Activated CD4-positive, alpha-beta T cell treated with anti-CD3 and anti-CD28 coated beads, Interleukin-2, amount 50 U/mL, for 4 hours (primary cell): ENCODE measurements around the gene TET3.
A peak's percentile ranks its signal among the peaks of the same experiment; 100 is the strongest.

Experiments
- DNase-seq, 2 experiments: peaks; one replicate each; pipeline ENCODE4 v3.0.0-alpha.2; 2020

The TET3 gene

DNA sequence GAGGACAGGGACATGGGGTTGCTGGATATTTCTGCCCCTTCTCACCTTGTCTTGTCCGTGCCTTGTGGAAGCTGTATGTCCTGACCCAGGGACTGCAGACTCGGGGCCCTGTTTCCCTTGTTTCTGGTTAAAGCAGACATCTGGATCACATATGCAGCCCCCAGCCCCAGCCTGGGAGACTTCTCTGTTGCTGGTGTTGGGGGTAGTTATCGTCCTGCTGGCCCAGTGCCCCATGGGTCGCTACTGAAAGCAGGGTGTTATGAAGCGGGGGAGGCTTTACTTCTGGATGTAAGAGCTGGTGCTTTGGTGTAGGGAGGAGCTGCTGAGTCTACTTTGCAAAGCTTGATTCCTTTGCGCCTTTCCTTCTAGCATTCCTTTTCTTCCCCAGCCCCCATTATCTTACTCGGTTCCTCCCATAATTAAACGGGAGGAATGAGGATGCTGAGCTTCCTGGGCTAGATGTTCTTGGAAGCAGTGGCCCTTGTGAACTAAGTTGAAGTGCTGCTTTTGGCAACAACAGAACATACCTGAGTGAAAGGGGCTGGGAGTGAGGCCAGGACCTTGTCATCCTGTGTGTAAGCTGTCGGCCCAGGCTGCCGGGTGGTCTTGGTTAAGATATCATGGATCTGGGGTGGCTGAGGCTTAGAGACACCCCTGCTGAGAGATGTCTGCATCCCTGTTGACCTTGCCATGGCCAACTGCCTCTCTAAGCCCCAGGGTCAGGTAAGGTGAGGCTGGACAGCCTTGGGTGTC lies 3.4 kb downstream of the TET3 start:
- DNase-seq, result no peak

- no peak for DNase-seq
Measured at GRCh38 chr2:73989972-73990371, 5.3 kb downstream of the TET3 start.

DNA sequence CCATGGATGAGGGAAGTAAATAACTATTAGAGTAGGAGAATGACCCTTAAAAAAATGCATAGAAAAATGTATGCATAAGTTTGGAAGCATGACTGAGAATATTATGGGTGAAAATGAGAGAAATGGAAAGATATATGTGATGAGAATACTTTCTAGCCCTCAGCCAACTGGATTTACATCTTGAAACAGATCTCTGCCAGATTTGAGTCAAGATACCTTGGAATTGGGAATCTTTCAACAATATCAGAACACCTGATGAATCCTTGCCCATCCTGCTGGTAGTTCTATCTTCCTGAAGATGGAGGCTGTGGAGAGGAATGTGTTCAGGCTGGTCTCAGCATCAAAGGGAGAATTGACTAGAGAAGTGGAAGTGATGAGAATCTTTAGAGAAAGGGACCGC lies 5.8 kb downstream of the TET3 start:
- no peak for DNase-seq

DNA sequence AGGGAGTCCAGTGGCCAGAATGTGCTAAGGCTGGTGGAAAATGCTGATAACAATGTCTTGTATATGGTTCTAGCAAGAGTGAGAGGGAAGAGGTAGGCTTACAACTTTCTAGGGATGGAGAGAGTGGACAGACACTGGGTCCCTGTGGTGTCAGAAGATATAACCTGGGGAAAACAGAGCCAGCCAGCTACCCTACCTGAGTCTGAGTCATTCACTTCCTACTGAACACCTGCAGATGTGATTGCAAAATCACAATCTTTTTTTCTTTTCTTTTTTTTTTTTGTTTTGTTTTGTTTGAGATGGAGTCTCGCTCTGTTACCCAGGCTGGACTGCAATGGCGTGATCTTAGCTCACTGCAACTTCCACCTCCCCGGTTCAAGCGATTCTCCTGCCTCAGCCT lies 7.3 kb downstream of the TET3 start:
- no peak for DNase-seq

DNA sequence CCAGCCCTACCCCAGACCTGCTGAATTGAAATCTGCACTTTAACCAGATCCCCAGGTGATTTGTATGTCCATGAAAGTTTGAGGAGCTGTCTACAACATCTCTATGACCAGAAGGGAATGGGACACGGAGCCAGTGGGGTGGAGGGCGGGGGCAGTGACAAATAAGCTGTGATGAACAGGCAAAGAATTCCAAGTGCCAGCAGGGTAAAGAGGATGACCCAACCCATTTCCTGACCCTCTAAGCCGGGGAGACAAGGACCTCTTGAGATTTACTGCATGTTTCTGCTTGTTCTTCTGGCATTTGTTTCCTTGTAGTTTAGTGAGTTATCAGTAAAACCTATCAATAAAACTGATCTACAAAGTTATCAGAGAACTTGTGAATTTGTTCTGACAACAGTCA lies 8.7 kb downstream of the TET3 start:
- no peak for DNase-seq

DNA sequence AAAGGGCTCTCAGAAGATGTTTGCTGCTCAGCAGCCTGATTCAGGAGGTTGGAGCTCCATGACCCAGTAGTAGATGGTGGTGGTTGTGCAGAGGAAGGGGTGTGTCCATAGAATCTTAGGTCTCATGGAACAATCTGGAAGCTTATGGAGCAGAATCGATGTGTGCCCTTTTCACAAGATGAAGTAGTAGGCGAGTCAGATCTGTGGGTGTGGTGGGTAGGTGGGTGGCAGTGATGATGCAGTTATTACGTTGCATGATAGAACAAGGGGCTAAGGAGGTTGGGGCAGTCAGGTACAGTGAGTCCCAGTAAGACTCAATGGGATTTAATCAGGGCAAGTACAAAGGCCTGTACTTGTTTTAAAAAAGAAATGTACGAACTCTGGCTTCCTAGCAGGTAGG lies 9.1 kb downstream of the TET3 start:
- DNase-seq, result peak in 1 of 2 experiments; percentile 49

- no peak for DNase-seq
Measured at GRCh38 chr2:73994178-73994831, 9.6 kb downstream of the TET3 start.

GRCh38 chr2:73995810-73996209 lies 11.1 kb downstream of the TET3 start:
- no peak for DNase-seq

GRCh38 chr2:73997813-73998212 lies 13.1 kb downstream of the TET3 start:
- no peak for DNase-seq

DNA sequence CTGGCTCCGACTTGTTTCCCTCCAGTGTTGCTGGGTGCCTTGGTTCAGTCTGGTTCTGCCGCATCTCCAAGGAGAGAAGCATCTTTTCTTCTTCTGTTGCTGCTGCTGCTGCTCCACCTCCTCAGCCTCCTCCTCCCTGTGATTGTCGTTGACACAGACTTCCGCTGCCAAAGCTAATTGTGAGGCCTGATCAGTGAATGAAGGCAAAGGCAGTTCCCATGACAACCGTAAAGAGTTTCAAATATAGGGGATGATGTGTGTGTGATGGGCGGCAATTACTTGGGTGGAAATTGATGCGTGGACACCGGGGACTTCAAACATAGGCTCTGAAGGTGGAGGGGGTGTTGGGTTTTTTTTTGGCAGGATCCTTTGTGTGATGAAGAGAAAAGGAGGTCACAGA lies 13.7 kb downstream of the TET3 start:
- no peak for DNase-seq

DNA sequence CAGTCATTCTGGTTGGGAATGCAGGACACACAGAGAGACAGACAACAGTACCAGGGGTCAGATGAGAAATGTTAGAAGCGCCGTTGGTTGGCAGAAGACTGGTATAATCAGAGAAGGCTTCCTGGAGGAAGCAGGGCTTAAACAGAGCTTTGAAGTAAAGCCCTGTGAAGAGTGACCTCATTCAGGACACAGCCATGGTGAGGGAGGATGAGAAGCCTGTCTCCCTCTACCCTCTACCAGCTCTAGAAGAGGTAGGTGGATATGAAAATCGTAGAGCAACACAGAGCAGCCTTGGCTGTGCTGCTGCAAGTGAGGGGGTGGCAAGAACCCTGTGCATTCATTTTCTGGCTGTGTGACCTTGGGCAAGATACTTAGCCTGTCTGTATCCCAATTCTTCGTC lies 14.2 kb downstream of the TET3 start:
- no peak for DNase-seq

- DNase-seq, result no peak
Measured at GRCh38 chr2:73999881-74000597, 15.3 kb downstream of the TET3 start.

GRCh38 chr2:74000666-74001065 lies 16.0 kb downstream of the TET3 start:
- DNase-seq, result no peak

DNA sequence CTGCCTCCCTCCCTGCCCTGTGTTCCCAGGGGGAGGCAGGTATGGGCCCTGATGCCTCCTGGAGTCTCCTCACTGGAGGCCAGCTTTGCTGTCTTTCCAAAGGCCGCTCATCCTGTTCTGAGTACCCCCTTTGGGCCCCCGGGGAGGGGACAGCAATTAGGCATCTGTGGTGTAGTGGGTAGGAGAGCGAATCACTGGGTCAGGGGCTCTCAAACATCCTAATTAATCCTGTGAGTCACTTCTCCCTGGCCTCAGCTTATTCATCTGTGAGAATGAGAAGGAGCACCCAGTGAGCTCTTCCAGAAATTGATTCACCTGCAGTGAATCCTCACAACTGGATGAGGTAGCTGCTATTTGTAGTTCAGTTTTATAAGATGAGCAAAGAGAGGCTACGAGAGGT lies 16.4 kb downstream of the TET3 start:
- DNase-seq, result no peak

DNA sequence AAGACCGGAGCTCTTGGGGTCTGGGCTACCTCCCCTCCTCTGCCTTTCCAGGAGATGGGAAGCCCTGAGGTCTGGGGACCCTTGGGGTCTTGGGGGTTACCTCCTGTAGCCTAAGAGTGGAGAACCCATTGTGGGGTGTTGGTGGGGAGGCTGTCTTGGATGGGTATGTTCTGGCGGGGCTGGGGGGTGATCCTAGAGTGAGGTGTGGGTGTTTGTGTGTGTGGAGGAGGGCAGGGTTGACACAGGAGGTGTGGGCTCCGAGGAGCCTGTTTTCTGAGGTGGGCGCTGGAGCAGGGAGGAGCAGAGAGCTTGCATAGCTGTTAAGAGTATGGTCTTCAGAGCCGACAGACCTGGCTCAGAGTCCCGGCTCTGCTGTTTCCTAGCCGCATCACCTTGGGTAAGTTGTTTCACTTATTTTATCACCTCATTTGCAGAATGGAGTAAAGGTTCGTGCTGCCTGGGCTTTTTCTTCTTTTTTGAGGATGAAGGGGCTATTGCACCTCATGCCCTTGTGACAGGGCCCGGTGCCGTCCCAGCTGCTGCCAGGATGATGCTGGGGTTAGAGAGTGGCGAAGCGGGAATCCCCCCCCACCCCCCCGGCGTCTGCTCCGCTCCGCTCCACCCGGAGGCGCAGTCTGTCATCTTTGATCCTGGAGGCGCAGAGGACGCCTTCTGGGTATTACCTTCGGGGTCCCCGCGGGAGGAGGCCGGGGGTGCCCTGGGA lies 17.2 kb downstream of the TET3 start:
- DNase-seq, result no peak

GRCh38 chr2:74002505-74003421 lies 18.1 kb downstream of the TET3 start:
- DNase-seq, result peak; percentile 59 to 65

GRCh38 chr2:74003494-74004211 lies 18.9 kb downstream of the TET3 start:
- no peak for DNase-seq

DNA sequence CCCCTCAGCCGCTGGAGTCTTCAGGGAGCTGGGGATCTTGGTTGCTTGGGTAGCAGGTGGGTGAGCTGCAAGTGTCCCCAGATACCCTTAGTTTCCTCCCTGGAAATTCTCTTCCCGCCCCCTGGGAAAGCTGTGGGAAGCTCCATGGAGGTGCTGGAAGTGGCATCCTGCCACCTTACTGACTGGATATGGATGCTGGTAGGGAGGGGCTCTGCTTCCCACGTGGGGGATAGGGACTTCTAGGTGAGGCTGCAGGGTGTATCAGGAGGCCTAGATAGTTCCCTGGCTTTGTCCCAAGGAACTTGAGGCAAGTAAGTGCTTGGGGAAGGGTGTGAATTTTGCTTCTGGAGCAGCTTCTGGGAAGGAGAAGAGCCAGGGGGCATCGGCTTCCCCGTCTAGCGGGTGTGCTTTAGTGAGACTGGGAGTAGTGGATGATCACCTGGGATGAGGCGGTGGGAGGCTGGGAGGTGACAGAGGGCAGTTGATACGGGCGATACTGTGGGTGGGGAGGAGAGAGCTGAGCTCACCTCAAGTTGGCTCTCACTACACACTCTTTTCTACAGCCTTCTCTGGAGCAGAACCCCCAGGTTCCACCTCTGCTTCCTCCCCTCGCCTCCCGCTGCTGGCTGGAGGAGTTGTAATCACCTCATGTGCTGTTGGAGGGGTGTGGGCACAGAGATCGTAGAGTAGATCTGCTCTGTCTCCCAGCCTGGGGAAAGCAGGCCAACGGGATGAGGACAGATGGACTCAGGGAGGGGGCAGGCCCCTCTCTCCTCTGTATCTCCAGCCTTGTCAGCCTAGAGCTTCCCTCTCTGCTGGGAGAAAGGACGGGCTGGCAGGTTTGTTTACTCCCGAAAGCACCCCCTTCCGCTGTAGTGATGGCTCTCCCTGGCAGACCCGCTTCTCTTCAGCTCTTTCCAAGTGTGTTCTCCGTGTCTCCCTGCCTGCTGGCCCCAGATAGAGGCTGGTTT lies 19.8 kb downstream of the TET3 start:
- no peak for DNase-seq

DNA sequence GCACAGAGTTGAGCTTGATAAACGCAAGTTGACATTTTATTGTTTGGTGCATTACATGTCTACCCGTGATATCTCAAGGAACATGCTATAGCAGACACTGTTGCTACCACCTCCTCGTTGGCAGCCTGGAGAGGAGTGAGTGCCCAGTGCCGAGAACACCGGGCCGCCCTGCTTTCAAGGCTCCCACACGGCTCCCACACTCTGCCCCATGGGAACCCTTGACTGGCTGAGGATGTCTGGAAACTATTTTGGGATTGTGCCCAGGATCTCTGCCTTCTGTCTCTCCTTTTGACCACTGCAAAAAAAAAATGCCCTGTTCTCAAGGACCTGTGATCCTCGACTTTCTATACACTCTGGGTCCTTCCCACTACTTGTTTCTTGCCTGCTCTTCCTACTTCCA lies 21.1 kb downstream of the TET3 start:
- DNase-seq, result no peak

- DNase-seq, result no peak
Measured at GRCh38 chr2:74006459-74006858, 21.7 kb downstream of the TET3 start.
